OCI-LY3 (cell line): ENCODE data around the gene HSD17B12.

Experiments used
- H2AFZ ChIP-seq: fragments of 200-600, 300-600 bp; shearing (Covaris generic); 2 replicates; pipeline ENCODE4 v1.6.0; 2014; ENCODE audit warnings: antibody characterized with exemption, low read depth, low read length
- H3K27ac ChIP-seq: fragments of 200-600, 300-600 bp; sonication (generic); 2 replicates; pipeline ENCODE4 v1.5.1; 2014; ENCODE audit warnings: mild to moderate bottlenecking, low read length, moderate library complexity, mixed read lengths
- H3K27me3 ChIP-seq: fragments of 200-600, 300-600 bp; sonication (generic); 2 replicates; pipeline ENCODE4 v1.6.1; 2014; ENCODE audit warnings: low read depth, low read length, mixed read lengths
- H3K36me3 ChIP-seq: fragments of 200-600, 300-600 bp; sonication (generic); replicated peaks from 2 replicates; pipeline ENCODE3; 2014; ENCODE audit warnings: low read depth, low read length, mixed read lengths
- H3K4me1 ChIP-seq: fragments of 300-600, 200-600 bp; sonication (generic); 2 replicates; pipeline ENCODE4 v1.6.1; 2014; ENCODE audit warnings: low read length, mixed read lengths
- H3K4me2 ChIP-seq: fragments of 200-600, 300-600 bp; sonication (generic); 2 replicates; pipeline ENCODE4 v1.6.1; 2014; ENCODE audit warnings: low read length, mixed read lengths
- H3K4me3 ChIP-seq: fragments of 300-600, 200-600 bp; sonication (generic); 2 replicates; pipeline ENCODE4 v1.5.1; 2014; ENCODE audit warnings: antibody characterized with exemption, mild to moderate bottlenecking, low read length, moderate library complexity
- H3K79me2 ChIP-seq: fragments of 300-600, 200-600 bp; shearing (Covaris generic); 2 replicates; pipeline ENCODE4 v1.6.1; 2014; ENCODE audit warnings: mild to moderate bottlenecking, low read length, mixed read lengths
- H3K9ac ChIP-seq: fragments of 300-600, 200-600 bp; shearing (Covaris generic); 2 replicates; pipeline ENCODE4 v1.6.0; 2014; ENCODE audit warnings: mild to moderate bottlenecking, low read length, moderate library complexity
- H3K9me3 ChIP-seq: fragments of 200-600, 300-600 bp; shearing (Covaris generic); 2 replicates; pipeline ENCODE4 v1.6.1; 2014; ENCODE audit warnings: low read length, mixed read lengths; ENCODE audit not compliant: insufficient read depth
- H4K20me1 ChIP-seq: fragments of 200-600, 300-600 bp; sonication (generic); 2 replicates; pipeline ENCODE4 v1.6.1; 2016; ENCODE audit warnings: low read length, mixed read lengths; ENCODE audit not compliant: insufficient read depth
- CTCF ChIP-seq: fragments of 200-600, 300-600 bp; sonication (generic); IDR thresholded peaks from 2 replicates; pipeline ENCODE4 v1.5.1; 2014; ENCODE audit warnings: antibody characterized with exemption, low read length, low read depth
- EZH2phosphoT487 ChIP-seq: fragments of 200-600 bp; shearing (Covaris generic); IDR thresholded peaks from 2 replicates; pipeline ENCODE4 v1.6.1; 2018; ENCODE audit warnings: antibody characterized with exemption, mixed run types, low read depth

The HSD17B12 gene

GRCh38 chr11:43736502-43737200 is 56.1 kb downstream of the HSD17B12 start:
- Histone ChIP-seq H3K4me1 (peaks cover 33% of the 10 kb centered on the region), H3K9me3 (no peaks in the 10 kb centered on the region), H2AFZ (no peak overlapping the region), H3K79me2 (peaks cover 89% of the 10 kb centered on the region), H3K27me3 (no peaks in the 10 kb centered on the region), H3K27ac (no peak overlapping the region), H3K4me3 (no peak overlapping the region), H3K4me2 (no peak overlapping the region; the same call in 1 of the 2 replicates), H3K36me3 (peaks cover 39% of the 10 kb centered on the region), H3K9ac (no peak overlapping the region), H4K20me1 (peaks cover 83% of the 10 kb centered on the region)
- TF ChIP-seq EZH2phosphoT487 (no peak), CTCF (no peak)

GRCh38 chr11:43737201-43737590 is 56.7 kb downstream of the HSD17B12 start:
- H4K20me1 ChIP-seq = peaks cover 78% of the 10 kb centered on the region
- peaks cover 33% of the 10 kb centered on the region for H3K4me1 ChIP-seq
- peaks cover 39% of the 10 kb centered on the region for H3K36me3 ChIP-seq
- no peak for TF ChIP-seq CTCF
- TF ChIP-seq EZH2phosphoT487 = no peak
- no peaks in the 10 kb centered on the region for H3K27me3 ChIP-seq
- no peak overlapping the region for H3K27ac ChIP-seq
- no peaks in the 10 kb centered on the region for H3K9me3 ChIP-seq
- no peak overlapping the region for H3K4me2 ChIP-seq
- H3K9ac ChIP-seq = no peak overlapping the region
- H3K4me3 ChIP-seq = no peak overlapping the region
- H3K79me2 ChIP-seq = peaks cover 85% of the 10 kb centered on the region
- H2AFZ ChIP-seq = no peak overlapping the region

GRCh38 chr11:43738600-43739409 is 58.3 kb downstream of the HSD17B12 start:
- Histone ChIP-seq H3K9me3 (no peaks in the 10 kb centered on the region), H3K79me2 (peaks cover 84% of the 10 kb centered on the region), H2AFZ (no peak overlapping the region), H3K27me3 (no peaks in the 10 kb centered on the region), H3K4me2 (no peak overlapping the region), H3K4me1 (peaks cover 33% of the 10 kb centered on the region), H3K27ac (no peak overlapping the region), H4K20me1 (peaks cover 76% of the 10 kb centered on the region), H3K36me3 (peaks cover 50% of the 10 kb centered on the region), H3K4me3 (no peak overlapping the region), H3K9ac (no peak overlapping the region)
- no peak for TF ChIP-seq EZH2phosphoT487
- no peak for TF ChIP-seq CTCF

- Histone ChIP-seq H3K9ac (no peak overlapping the region), H3K36me3 (peaks cover 51% of the 10 kb centered on the region), H4K20me1 (peaks cover 75% of the 10 kb centered on the region), H2AFZ (no peak overlapping the region), H3K9me3 (no peaks in the 10 kb centered on the region), H3K27ac (no peak overlapping the region), H3K79me2 (peaks cover 46% of the 10 kb centered on the region), H3K4me1 (no peaks in the 10 kb centered on the region), H3K4me2 (no peak overlapping the region), H3K4me3 (no peak overlapping the region), H3K27me3 (no peaks in the 10 kb centered on the region)
- no peak for TF ChIP-seq CTCF
- no peak for TF ChIP-seq EZH2phosphoT487
Observed at GRCh38 chr11:43746670-43747069, 66.1 kb downstream of the HSD17B12 start.
